Activated CD4-positive, alpha-beta T cell treated with anti-CD3 and anti-CD28 coated beads for 1 hour (primary cell): ENCODE measurements around the gene ACOT7.

ENCODE experiments used
- DNase-seq: peaks from one replicate; pipeline ENCODE4 v3.0.0-alpha.2; 2020

Gene ACOT7

GRCh38 chr1:6424000-6424565, 30.5 kb upstream of the ACOT7 start:
- DNase-seq, result no peak

GRCh38 chr1:6423321-6423999, 29.9 kb upstream of the ACOT7 start:
- peak; percentile 58 for DNase-seq

GRCh38 chr1:6421266-6421665, 27.7 kb upstream of the ACOT7 start:
- no peak for DNase-seq

DNA sequence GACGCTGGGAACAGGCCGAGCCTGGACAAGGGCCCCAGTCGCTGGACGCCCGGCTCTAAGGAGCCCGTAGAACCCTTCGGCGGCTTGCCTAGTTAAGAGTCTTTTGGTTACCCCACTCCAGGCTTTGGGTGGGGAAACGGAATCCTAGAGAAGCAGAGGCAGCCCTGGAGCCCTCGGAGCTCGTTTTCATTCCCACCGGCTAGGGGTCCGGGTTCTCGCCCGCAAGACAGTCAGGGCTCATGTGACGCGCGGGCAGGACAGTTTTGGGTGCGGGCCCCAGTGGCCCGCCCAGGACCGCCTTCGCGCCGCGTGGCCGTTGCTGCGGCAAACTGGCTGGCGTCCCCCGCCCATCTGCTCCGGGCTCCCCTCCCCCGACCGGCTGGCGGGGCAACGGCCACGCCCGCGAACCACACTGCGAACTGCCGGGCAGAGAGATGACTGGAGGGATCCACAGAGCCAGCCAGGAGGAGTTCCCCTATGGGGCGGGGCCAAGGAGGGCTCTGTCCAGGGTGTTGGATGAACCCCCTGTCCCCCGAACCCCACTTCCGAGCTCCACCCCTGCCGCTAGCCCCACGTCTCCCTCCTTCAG, 27.0 kb upstream of the ACOT7 start:
- no peak for DNase-seq

GRCh38 chr1:6419804-6420453, 26.4 kb upstream of the ACOT7 start, which contains the start of gene HES2:
HES2 (minus strand) TSS chr1:6419919; CDS start chr1:6419820, 99 bp downstream.
- no peak for DNase-seq

GRCh38 chr1:6419397-6419803, 25.8 kb upstream of the ACOT7 start:
- no peak for DNase-seq

GRCh38 chr1:6418668-6419396, 25.3 kb upstream of the ACOT7 start:
- no peak for DNase-seq

DNA sequence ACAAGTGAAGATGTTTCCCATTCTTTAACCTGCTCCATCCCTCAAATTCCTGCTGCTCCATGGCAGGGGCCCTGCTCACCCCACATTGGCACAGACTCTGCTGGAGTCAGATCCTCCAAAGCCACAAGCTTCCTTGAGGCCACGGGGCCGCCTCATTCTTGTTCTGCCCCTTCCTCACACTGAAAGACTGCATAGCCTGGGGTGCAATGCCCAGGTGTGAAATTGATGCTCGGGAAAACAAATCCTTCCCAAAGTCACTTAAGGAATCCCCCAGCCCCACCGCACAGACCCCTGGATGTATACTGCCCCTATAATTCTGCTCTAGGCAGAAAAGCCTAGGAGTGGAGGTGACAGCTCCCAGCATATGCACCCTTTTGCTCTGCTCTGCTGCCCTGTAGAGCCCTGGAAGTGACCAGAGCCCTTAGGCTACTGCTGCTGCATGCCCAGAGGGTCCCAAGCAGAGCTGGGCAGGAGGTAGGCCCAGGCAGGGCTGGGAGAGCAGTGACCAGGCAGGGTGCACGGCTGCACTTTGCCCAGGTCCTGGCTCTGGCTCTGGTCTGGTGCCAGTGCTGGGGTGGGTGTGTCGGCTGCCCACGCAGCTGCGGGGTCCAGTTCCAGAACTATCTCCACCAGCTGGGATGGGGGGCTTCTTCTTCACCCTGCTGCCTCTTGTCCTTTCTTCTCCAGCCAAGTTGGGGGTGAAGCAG, 24.5 kb upstream of the ACOT7 start:
- no peak for DNase-seq

DNA sequence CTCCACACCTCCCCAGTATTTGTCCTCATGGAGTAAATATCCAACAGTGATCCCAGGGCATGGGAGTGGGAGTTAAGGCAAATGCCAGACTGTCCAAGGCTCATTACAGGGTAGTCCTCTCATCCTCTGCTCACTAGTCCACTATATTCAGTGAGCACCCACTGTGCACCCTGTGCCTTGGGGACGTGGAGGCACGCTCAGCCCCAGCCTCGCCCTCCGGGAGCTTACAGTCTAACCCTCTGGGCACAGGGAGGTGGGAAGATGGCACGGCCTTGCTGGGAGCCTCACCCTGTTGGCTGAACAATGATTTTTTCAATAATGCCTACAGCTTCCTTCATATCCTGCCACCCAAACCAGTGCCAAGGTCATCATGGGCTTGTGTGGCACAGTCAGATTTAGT, 23.3 kb upstream of the ACOT7 start:
- DNase-seq, result no peak

DNA sequence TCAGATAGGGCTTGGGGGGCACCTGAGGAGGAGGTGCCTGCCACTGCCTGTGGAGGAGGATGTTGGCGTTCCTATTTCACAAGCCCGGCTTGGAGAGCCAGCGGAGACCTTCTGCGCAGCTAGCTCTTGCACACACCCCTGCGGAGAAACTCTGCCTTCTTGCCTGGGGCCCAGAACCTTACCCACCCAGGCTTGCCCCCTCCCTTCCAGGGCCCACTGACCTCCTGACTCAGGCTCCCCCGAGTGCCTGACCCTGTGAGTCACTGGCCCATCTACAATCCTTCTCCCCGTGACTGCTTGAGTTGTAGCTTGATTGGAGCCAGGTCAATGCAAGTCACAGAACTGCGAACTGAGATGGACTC, 22.7 kb upstream of the ACOT7 start:
- no peak for DNase-seq

DNA sequence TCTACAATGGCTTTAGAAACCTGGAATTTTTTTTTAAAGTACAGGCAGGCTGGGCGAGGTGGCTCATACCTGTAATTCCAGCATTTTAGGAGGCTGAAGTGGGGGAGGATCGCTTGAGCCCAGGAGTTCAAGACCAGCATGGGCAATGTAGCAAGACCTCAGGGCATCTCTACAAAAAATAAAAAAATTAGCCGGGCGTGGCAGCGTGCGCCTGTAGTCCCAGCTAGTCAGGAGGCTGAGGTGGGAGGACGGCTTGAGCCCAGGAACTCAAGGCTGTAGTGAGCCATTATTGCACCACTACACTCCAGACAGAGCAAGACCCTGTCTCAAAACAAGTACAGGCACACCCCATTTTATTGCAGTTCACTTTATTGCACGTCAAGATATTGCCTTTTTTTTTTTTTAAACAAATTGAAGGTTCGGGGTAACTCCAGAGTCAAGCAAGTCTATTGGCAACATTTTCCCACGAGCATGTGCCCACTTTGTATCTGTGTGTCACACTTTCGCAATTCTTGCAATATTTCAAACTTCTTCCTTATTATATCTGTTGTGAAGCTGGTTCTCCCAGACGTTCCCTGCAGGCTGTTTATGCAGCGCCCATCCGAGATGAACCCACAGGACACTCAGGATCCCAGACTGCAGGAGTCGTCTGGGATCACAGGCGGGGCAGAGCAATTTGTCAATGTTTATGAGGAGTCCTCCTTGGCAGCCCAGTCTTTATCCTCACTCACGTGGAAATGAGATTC, 21.5 kb upstream of the ACOT7 start:
- no peak for DNase-seq

- no peak for DNase-seq
These were observed 20.9 kb upstream of the ACOT7 start for GRCh38 chr1:6414443-6414844.

- DNase-seq, result no peak
These were observed 19.3 kb upstream of the ACOT7 start for GRCh38 chr1:6412896-6413295.

DNA sequence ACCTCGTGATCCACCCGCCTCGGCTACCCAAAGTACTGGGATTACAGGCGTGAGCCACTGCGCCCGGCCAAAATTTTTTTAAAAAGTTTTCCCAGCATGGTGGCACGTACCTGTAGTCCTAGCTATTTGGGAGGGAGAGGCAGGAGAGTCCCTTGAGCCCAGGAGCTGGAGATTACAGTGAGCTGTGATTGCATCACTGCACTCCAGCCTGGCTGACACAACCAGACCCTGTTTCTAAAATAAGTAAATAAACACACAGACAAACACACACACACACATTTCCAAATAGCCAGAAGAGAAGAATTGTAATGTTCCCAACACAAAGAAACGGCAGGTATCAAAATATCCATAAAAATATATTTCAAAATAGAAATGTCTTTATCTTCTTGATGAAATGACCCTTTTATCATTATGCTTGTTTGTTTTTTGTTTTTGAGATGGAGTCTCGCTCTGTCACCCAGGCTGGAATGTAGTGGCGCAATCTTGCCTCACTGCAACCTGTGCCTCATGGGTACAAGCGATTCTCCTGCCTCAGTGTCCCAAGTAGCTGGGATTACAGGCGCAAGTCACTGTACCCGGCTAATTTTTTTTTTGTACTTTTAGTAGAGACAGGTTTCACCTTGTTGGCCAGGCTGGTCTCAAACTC, 16.8 kb upstream of the ACOT7 start:
- no peak for DNase-seq

DNA sequence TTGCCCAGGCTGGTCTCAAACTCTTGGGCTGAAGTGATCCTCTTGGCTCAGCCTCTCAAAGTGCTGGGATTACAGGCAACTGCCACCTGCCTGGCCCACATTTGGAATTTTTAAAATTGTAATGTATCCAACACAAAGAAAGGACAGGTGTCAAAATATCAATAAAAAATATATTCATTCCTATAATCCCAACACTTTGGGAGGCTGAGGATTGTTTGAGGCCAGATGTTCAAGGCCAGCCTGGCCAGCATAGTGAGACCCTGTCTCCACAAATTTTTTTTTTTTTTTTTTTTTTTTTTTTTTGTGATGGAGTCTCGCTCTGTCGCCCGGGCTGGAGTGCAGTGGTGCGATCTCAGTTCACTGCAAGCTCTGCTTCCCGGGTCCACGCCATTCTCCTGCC, 16.2 kb upstream of the ACOT7 start:
- no peak for DNase-seq

GRCh38 chr1:6409053-6409452, 15.5 kb upstream of the ACOT7 start:
- no peak for DNase-seq

GRCh38 chr1:6408023-6408422, 14.5 kb upstream of the ACOT7 start:
- DNase-seq, result no peak

DNA sequence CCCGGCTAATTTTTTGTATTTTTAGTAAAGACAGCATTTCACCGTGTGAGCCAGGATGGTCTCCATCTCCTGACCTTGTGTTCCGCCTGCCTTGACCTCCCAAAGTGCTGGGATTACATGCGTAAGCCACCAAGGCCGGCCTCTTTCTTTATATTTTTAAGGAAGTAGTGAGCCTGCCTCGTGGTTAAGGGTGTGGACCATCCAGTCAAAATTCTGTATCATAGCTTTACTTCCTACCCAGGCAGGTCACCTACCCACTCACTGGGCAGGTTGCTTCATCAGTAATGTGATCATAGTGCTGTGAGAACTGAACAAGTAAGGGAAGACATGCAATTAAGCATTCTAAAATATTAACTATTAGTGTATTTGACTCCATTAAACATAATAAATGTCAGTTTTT, 8.1 kb upstream of the ACOT7 start:
- no peak for DNase-seq

DNA sequence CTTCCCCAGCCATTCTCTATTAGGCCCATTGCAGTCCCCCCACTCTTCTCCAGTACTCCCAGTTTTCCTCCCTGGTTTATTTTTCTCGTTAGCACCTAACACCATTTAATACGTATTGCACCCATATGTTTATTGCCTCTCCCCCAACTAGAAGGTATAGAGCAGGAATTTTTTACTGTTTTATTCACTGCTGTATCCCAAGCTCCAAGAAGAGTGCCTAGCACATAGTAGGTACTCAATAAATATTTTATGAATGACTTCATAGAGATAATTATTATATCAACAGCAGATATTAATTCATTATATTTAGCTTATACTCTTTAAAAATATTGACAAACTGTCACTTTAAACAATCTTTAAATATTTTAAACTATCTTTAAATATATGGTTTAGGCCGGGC, 5.7 kb upstream of the ACOT7 start:
- DNase-seq, result no peak

GRCh38 chr1:6397844-6398441, 4.4 kb upstream of the ACOT7 start:
- DNase-seq, result no peak

DNA sequence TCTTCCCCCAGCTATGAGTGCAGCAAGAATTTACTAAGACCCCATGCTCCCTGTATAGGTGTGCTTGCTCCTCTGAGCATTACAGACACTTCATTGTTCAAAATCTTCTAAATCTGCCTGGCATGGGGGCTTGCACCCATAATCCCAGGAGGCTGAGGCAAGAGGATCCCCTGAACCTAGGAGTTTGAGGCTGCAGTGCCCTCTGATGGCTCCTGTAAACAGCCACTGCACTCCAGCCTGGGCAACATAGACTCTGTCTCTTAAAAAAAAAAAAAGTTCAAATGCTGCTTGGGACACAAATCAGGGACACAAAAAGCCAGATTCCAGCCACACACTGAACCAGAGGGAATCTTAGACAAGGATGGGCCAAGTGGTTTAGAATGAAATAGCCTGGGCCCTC, 3.4 kb upstream of the ACOT7 start:
- no peak for DNase-seq
